Activated CD8-positive, alpha-beta memory T cell treated with anti-CD3 and anti-CD28 coated beads, Interleukin-2, amount 10 ng/mL, durations not matched to agents 7 days and 5 days (primary cell): Measurements from ENCODE around the gene OR2H2. TPM values are rescaled to one million over a fixed set of nuclear protein-coding genes. Genes with fewer than 3 reads are reported as not detected.

ENCODE experiments used
- ATAC-seq: fragments of 150-1000 bp; cut with Tn5 transposase; one replicate; pipeline ENCODE4 v1.10.0; 2021; ENCODE audit warnings: moderate library complexity
- CTCF ChIA-PET: fragments of 350-600 bp; sonication (Branson Sonifier 250); formaldehyde crosslinking; loops from one replicate; lab custom pipeline; 2021; ENCODE audit warnings: antibody characterized with exemption; lab: Charles Lee
- DNase-seq: peaks from one replicate; pipeline ENCODE4 v3.0.0-alpha.2; 2020
- H3K27ac Mint-ChIP-seq: one replicate; pipeline ENCODE4 v1.8.0; 2021; ENCODE audit warnings: mild to moderate bottlenecking, mixed read lengths
- H3K27me3 Mint-ChIP-seq: one replicate; pipeline ENCODE4 v1.8.0; 2021; ENCODE audit warnings: mixed read lengths
- H3K36me3 Mint-ChIP-seq: one replicate; pipeline ENCODE4 v1.8.0; 2021; ENCODE audit warnings: mild to moderate bottlenecking, mixed read lengths
- H3K4me1 Mint-ChIP-seq: one replicate; pipeline ENCODE4 v1.8.0; 2021; ENCODE audit warnings: mixed read lengths
- H3K4me3 Mint-ChIP-seq: one replicate; pipeline ENCODE4 v1.8.0; 2021; ENCODE audit warnings: mild to moderate bottlenecking, moderate library complexity, mixed read lengths
- H3K9me3 Mint-ChIP-seq: one replicate; pipeline ENCODE4 v1.8.0; 2022; ENCODE audit warnings: low read depth, mixed read lengths
- total RNA-seq, 2 experiments: library from RNA; stranded (reverse); gene quantifications; one replicate each; pipeline ENCODE4 v1.2.3, GENCODE V29; 2021

OR2H2 gene
- total RNA-seq: not detected

DNA sequence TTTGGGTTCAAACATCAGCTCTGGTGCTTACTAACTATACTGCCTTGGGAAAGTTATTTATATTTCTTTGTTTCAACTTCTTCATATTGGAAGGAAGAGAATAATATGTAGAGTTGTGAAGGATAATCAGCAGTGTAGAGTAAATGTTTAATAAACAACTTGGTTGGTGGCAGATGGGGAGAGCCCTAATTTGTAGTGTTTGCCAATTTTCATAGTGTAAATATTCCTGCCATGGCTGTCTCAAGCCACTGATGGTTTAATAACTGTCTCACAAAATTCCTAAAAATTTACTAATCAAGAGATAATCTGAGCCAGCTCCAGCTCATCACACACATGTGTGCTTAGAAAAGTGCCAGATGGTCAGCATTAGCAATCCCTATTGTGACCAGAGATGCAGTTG, at the start of gene OR2H2:
Gene OR2H2, plus strand, starts transcription at position 301 of the 400 bp plus-strand sequence. CDS start 2,824 bp downstream, outside the sequence.
- no peak for DNase-seq
- Mint-ChIP-seq H3K36me3 (no peaks in the 10 kb centered on the region), H3K9me3 (no peaks in the 10 kb centered on the region), H3K27me3 (peaks cover 46% of the 10 kb centered on the region), H3K4me1 (peaks cover 1% of the 10 kb centered on the region), H3K4me3 (no peak within 1 kb of the TSS), H3K27ac (no peak within 1 kb of the TSS)
- CTCF ChIA-PET: no interaction called here
- no peak for ATAC-seq

DNA sequence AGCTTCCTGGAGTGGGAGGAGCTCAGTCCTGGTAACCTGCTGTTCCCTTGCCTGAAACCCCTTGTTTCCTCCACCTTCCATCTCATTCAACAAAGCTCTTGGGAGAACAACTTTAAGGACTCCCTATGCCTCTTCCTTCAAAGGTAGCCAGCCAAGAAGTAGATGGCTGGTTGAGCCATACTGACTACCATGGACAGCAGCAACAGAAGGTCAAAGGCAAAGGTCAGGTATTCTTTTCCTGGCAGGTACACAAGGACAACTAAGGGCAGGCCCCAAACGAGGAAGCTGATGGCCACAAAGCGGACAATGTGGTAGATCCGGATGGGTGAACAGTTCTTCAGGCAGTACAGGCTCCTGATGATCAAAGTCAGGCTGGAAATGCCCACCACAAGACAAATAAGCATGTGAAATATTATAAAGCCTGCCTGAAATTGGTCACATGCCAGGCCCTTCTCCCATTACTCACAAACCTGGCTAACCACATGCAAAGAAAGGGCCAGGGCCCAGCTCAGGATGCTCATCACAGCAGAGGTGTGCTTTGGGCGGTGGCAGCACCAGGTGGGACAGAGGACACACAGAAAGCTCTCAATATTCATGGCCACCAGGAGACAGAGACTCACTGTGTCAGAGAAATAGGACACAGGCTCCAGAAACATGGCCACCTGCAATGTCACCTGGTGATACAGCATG, 47.1 kb upstream of the OR2H2 start:
- CTCF ChIA-PET: no interaction called here
- ATAC-seq (no peak), DNase-seq (peak; percentile 21)
- Mint-ChIP-seq H3K27me3 (peaks cover 15% of the 10 kb centered on the region), H3K4me3 (no peak overlapping the region), H3K4me1 (no peaks in the 10 kb centered on the region), H3K9me3 (no peaks in the 10 kb centered on the region), H3K36me3 (no peaks in the 10 kb centered on the region), H3K27ac (no peak overlapping the region)

DNA sequence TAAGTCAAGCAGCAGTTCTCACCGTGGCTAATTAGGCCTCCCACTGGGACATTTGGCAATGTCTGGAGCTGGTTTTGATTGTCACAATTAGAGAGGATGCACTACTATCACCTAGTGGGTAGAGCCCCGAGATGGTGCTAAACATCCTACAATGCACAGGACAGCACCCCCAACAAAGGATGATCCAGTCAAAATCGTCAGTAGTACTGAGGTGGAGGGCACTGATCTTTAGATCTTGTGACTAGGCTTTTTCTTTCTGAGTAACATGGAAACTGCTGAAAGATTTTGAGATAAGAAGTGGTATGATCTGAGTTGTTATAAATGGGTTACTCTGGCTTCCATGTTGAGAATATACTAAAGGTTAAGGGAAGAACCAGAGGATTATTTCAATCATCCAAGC, 37.3 kb upstream of the OR2H2 start:
- H3K4me3 Mint-ChIP-seq: no peak overlapping the region
- peaks cover 60% of the 10 kb centered on the region for H3K27me3 Mint-ChIP-seq
- no peaks in the 10 kb centered on the region for H3K9me3 Mint-ChIP-seq
- no peaks in the 10 kb centered on the region for H3K36me3 Mint-ChIP-seq
- H3K4me1 Mint-ChIP-seq: peaks cover 7% of the 10 kb centered on the region
- CTCF ChIA-PET: no interaction called here
- no peak for DNase-seq
- no peak overlapping the region for H3K27ac Mint-ChIP-seq
- ATAC-seq: peak; percentile 68

DNA sequence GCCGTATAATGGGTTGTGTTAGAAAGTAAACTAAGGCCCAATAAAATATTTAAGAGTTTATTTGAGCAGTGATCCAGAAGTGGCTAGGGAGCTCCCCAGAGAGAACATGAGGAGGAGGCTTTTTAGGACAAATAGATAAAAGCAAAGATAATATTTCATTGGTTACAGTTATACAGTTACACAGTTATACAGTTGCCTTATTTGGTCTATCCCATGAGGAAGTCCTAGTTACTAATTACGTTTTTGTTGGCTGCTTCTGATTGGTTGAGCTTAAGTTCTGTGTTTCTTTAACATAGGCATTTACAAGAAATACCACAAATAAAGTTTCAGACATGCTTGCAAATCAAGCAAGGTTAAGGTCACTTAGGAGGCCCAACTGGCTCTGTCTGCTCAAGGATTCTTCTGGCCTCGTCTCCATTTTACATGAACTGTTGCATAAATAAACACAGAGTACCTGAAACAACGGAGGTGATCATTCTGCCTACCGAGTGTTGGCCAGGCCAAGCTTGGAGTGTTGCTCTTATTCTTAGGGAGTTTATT, 32.3 kb upstream of the OR2H2 start:
- ATAC-seq (peak; percentile 85), DNase-seq (no peak)
- Mint-ChIP-seq H3K27ac (no peak overlapping the region), H3K36me3 (peaks cover 1% of the 10 kb centered on the region), H3K27me3 (peaks cover 79% of the 10 kb centered on the region), H3K9me3 (no peaks in the 10 kb centered on the region), H3K4me3 (no peak overlapping the region), H3K4me1 (peaks cover 18% of the 10 kb centered on the region)
- CTCF ChIA-PET: no interaction called here

DNA sequence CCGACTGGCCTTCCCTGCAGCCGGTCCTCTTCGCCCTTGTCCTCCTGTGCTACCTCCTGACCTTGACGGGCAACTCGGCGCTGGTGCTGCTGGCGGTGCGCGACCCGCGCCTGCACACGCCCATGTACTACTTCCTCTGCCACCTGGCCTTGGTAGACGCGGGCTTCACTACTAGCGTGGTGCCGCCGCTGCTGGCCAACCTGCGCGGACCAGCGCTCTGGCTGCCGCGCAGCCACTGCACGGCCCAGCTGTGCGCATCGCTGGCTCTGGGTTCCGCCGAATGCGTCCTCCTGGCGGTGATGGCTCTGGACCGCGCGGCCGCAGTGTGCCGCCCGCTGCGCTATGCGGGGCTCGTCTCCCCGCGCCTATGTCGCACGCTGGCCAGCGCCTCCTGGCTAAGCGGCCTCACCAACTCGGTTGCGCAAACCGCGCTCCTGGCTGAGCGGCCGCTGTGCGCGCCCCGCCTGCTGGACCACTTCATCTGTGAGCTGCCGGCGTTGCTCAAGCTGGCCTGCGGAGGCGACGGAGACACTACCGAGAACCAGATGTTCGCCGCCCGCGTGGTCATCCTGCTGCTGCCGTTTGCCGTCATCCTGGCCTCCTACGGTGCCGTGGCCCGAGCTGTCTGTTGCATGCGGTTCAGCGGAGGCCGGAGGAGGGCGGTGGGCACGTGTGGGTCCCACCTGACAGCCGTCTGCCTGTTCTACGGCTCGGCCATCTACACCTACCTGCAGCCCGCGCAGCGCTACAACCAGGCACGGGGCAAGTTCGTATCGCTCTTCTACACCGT, 31.5 kb upstream of the OR2H2 start:
- peaks cover 1% of the 10 kb centered on the region for H3K36me3 Mint-ChIP-seq
- H3K27me3 Mint-ChIP-seq: peaks cover 73% of the 10 kb centered on the region
- H3K9me3 Mint-ChIP-seq: no peaks in the 10 kb centered on the region
- DNase-seq (no peak), ATAC-seq (peak; percentile 47)
- H3K27ac Mint-ChIP-seq: no peak overlapping the region
- peak overlapping the region; percentile 31 for H3K4me3 Mint-ChIP-seq
- CTCF ChIA-PET: no interaction called here
- H3K4me1 Mint-ChIP-seq: peaks cover 14% of the 10 kb centered on the region

DNA sequence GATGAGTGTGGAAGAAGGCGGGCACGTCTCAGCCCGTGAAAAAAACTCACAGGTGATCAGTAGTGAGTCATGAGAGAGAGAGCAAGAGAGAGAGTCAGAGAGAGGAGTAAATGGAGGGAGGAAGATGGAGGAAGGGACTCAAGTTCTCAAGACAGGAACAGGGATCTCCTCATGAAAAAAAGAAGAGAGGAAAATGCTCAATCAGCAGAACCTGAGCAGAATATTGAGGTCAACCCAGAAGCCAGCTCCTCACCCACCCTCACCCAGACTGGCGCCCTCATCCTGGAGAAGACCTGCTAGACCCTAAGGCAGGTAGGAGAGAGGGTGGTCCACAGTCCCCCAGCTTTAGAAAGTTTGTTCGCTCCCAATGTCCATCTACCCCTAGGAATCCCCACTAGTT, 30.2 kb upstream of the OR2H2 start:
- H3K27me3 Mint-ChIP-seq: peaks cover 69% of the 10 kb centered on the region
- CTCF ChIA-PET: no interaction called here

DNA sequence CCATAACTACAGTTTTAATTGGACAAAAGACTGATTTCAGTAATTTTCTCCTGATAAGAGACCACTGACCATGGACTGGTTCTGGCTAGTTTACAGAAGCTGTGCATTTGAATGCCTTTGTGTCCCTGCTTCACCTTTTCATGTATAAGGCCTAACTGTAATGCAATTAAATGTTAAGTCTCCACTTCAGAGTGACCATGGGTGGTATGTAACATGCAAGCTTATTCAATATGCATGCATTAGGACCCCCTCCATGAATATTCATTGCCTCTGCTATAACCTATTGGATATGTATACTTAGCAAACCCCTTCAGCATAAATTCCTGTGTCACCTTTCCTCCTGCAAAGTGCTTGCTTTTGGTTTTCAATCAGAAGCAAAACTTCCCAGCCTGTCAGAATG, 27.6 kb upstream of the OR2H2 start:
- Mint-ChIP-seq H3K4me1 (peaks cover 16% of the 10 kb centered on the region), H3K27me3 (peaks cover 71% of the 10 kb centered on the region)

More for the DNA sequence above, 30.2 kb upstream of the OR2H2 start:
- DNase-seq (no peak), ATAC-seq (no peak)
- Mint-ChIP-seq H3K36me3 (peaks cover 1% of the 10 kb centered on the region), H3K27ac (no peak overlapping the region), H3K4me1 (peaks cover 14% of the 10 kb centered on the region), H3K4me3 (no peak overlapping the region), H3K9me3 (no peaks in the 10 kb centered on the region)

DNA sequence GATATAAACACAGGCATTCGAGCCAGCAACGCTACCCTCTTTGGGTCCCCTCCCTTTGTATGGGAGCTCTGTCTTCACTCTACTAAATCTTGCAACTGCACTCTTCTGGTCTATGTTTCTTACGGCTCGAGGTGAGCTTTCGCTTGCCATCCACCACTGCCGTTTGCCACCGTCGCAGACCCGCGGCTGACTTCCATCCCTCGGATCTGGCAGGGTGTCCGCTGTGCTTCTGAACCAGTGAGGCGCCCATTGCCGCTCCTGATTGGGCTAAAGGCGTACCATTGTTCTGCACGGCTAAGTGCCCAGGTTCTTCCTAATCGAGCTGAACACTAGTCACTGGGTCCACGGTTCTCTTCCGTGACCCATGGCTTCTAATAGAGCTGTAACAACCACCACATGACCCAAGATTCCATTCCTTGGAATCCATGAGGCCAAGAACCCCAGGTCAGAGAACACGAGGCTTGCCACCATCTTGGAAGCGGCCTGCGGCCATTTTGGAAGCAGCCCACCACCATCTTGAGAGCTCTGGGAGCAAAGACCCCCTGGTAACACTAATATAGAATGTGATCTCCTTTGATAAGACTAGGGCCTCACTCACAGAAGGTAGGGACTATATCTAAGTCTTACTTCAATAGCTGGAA, 26.4 kb upstream of the OR2H2 start:
- Mint-ChIP-seq H3K9me3 (no peaks in the 10 kb centered on the region), H3K27ac (no peak overlapping the region), H3K36me3 (peaks cover 1% of the 10 kb centered on the region), H3K4me1 (peaks cover 8% of the 10 kb centered on the region), H3K27me3 (peaks cover 71% of the 10 kb centered on the region), H3K4me3 (no peak overlapping the region)
- DNase-seq (no peak), ATAC-seq (no peak)
- CTCF ChIA-PET: no interaction called here

More for the DNA sequence above, 27.6 kb upstream of the OR2H2 start:
- H3K27ac Mint-ChIP-seq: no peak overlapping the region
- no peak overlapping the region for H3K4me3 Mint-ChIP-seq
- H3K36me3 Mint-ChIP-seq: peaks cover 1% of the 10 kb centered on the region
- no peak for ATAC-seq
- no peaks in the 10 kb centered on the region for H3K9me3 Mint-ChIP-seq
- no peak for DNase-seq
- CTCF ChIA-PET: no interaction called here

DNA sequence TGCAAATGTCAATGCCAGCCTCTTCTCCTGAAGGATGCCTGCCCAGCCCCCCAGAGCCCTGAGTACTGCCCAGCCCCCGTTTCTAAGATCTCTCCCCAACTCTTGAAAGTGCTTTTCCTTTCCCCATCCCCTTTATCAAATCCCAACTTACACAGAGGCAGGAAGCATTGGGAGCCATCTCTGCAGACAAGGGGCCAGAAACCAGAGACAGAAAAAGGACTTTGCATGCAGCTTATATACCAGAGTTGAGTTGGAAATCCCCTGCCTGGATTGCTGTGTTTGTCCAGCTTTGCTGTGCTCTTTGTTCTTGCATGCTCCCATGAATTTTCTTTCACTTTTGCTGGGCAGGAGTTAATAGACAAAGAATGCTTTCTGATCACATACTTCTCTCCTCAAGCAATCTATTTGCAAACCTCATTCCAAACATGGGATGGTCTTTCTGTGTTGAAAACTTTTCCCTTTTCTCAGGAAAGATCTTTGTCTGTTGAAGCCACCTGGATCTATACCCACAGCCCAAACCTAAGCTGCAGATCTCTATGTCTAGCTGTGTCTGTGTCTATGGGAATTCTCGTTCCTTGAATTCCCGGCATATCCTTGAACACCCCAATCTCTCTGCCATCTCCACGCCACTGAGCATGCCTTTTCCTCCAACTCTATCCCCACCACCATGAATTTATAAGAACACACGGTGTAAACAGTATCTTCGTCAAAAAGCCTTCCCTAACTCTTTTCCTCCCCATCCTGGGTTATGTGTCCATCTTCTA, 25.2 kb upstream of the OR2H2 start, which contains the start of gene UBD:
Gene UBD, minus strand, starts transcription at position 209 of the 764 bp plus-strand sequence. Its CDS starts 31 bp downstream, at position 178.
- CTCF ChIA-PET: no interaction called here
- ATAC-seq (no peak), DNase-seq (no peak)
- Mint-ChIP-seq H3K27ac (no peak within 1 kb of the TSS), H3K4me1 (peaks cover 4% of the 10 kb centered on the region), H3K36me3 (no peaks in the 10 kb centered on the region), H3K27me3 (peaks cover 60% of the 10 kb centered on the region), H3K9me3 (no peaks in the 10 kb centered on the region), H3K4me3 (no peak within 1 kb of the TSS)

DNA sequence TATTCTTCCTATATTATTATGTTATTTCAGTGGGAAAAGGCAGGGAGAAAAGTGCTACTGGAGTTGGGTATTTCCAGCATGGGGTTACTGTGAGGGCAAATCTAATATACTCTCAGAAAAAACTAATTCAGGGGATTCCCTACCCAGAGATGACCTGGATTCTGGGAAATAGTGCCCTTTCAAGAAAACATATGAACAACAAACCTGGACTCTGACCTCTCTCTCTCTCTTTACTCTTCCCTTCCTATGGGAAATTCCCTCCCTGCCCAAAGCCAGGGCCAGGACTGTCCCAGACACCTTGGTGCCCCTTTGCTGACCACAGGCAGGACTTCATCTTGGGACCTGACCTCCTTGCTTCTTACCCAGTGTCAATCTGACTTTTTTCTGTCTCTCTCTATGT, 23.8 kb upstream of the OR2H2 start:
- H3K9me3 Mint-ChIP-seq: no peaks in the 10 kb centered on the region
- no peak for ATAC-seq
- no peaks in the 10 kb centered on the region for H3K36me3 Mint-ChIP-seq
- no peak overlapping the region for H3K27ac Mint-ChIP-seq
- CTCF ChIA-PET: no interaction called here
- no peak overlapping the region for H3K4me3 Mint-ChIP-seq
- no peak for DNase-seq
- peaks cover 58% of the 10 kb centered on the region for H3K27me3 Mint-ChIP-seq
- H3K4me1 Mint-ChIP-seq: peaks cover 4% of the 10 kb centered on the region

DNA sequence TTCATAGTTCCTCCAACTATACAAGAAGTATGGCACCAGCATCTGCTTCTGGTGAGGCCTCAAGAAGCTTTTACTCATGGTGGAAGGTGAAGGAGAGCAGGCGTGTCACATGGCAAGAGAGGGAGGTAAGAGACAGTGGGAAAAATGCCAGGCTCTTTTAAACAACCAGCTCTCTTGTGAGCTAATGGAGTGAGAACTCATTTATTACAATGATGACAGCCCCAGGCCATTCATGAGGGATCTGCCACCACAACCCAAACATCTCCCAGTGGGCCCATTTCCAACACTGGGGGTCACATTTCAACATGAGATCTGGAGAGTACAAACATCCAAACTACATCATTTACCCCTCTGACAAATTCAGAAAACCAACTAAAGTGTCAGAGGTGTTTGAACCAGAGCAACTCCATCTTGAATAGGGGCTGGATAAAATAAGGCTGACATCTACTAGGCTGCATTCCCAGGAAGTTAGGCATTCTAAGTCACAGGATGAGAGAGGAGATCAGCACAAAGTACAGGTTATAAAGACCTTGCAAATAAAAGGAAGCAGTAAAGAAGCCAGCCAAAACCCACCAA, 23.2 kb upstream of the OR2H2 start:
- ATAC-seq: no peak
- Mint-ChIP-seq H3K36me3 (no peaks in the 10 kb centered on the region), H3K9me3 (no peaks in the 10 kb centered on the region), H3K4me3 (no peak overlapping the region), H3K4me1 (peaks cover 4% of the 10 kb centered on the region), H3K27me3 (peaks cover 56% of the 10 kb centered on the region), H3K27ac (no peak overlapping the region)
- CTCF ChIA-PET: no interaction called here
- DNase-seq: no peak

DNA sequence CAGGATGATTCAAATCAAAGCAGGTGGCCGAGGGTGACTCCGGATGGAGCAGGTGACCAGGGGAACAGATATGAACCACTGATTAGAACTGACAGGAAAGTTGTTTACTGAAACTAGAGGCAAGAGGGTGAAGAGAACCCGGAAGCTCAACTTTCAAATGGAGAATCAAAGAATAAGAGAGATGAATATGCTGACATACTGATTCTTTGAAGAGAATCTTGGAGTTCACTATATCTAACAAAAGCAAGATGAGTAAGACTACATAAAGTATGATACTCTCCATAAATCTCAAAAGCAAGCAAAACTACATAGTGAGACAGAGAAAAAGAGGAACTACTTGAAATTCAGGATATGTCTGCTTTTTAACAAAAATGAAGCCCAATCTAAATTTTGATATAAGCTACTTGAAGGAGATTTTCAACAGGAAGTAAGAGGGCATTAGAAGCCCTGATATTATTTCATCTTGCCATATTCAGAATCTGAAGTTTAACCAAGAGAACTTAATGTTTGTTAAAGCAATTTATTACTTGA, 21.4 kb upstream of the OR2H2 start:
- no peak overlapping the region for H3K4me3 Mint-ChIP-seq
- DNase-seq (no peak), ATAC-seq (no peak)
- peaks cover 4% of the 10 kb centered on the region for H3K4me1 Mint-ChIP-seq
- no peaks in the 10 kb centered on the region for H3K9me3 Mint-ChIP-seq
- H3K27ac Mint-ChIP-seq: no peak overlapping the region
- H3K27me3 Mint-ChIP-seq: peaks cover 65% of the 10 kb centered on the region
- H3K36me3 Mint-ChIP-seq: no peaks in the 10 kb centered on the region
- CTCF ChIA-PET: no interaction called here
